DOHH2 (cell line): ENCODE measurements around the gene PTGER2.

ENCODE experiments used
- EZH2phosphoT487 ChIP-seq: fragments of 200-600 bp; sonication (generic); IDR thresholded peaks from 2 replicates; pipeline ENCODE4 v1.6.1; 2017; ENCODE audit warnings: borderline replicate concordance, mild to moderate bottlenecking, antibody characterized with exemption, low read length, moderate library complexity, mixed read lengths
- TF ChIP-seq, protein P1 (sequence below): fragments of 200-600 bp; sonication (generic); IDR thresholded peaks from one replicate; pipeline ENCODE4 v1.5.1; 2014; ENCODE audit warnings: antibody characterized with exemption, mild to moderate bottlenecking, low read depth, low read length; ENCODE audit not compliant: poor library complexity, severe bottlenecking

DNA sequence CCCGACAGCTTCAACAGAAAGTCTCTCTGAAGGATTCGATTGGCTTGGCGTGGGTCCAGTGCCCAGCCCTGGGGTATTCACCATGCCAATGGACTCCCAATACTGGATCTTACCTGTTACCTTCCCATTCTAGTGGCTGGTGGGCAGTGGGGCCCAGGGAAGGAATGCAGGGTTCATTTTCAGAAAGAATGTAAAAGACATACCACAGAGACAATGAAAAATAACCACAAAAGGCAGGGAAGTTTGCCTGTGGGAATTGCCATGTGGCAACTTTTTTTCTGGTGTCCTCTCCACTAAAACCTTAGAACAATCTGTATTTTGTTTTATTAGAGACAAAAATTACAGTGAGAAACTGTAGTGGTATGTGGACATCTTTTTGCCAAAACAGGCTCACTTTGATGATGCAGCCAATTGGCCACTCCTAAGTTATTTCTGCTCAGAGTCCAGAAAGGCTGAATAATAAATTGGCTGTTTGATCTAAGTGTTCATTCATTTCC lies 55.2 kb downstream of the PTGER2 start:
- TF ChIP-seq, protein P1, sequence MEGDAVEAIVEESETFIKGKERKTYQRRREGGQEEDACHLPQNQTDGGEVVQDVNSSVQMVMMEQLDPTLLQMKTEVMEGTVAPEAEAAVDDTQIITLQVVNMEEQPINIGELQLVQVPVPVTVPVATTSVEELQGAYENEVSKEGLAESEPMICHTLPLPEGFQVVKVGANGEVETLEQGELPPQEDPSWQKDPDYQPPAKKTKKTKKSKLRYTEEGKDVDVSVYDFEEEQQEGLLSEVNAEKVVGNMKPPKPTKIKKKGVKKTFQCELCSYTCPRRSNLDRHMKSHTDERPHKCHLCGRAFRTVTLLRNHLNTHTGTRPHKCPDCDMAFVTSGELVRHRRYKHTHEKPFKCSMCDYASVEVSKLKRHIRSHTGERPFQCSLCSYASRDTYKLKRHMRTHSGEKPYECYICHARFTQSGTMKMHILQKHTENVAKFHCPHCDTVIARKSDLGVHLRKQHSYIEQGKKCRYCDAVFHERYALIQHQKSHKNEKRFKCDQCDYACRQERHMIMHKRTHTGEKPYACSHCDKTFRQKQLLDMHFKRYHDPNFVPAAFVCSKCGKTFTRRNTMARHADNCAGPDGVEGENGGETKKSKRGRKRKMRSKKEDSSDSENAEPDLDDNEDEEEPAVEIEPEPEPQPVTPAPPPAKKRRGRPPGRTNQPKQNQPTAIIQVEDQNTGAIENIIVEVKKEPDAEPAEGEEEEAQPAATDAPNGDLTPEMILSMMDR, result no peak
- TF ChIP-seq EZH2phosphoT487, result no peak
